Measurements from ENCODE around the gene XPO5. TPM values are rescaled to one million over a fixed set of nuclear protein-coding genes. Genes with fewer than 3 reads are reported as not detected.
"Not testable (repeated sequence)": the region's sequence is repeated elsewhere in the genome, so short reads cannot be mapped to it uniquely, and the experiment has no call there.

The XPO5 gene
- total RNA-seq, 3 donors from 2014 or later (not counting 1 experiment from before 2014, with no cell fraction given), result 47.6 to 54.6 (median 48.7) TPM

DNA sequence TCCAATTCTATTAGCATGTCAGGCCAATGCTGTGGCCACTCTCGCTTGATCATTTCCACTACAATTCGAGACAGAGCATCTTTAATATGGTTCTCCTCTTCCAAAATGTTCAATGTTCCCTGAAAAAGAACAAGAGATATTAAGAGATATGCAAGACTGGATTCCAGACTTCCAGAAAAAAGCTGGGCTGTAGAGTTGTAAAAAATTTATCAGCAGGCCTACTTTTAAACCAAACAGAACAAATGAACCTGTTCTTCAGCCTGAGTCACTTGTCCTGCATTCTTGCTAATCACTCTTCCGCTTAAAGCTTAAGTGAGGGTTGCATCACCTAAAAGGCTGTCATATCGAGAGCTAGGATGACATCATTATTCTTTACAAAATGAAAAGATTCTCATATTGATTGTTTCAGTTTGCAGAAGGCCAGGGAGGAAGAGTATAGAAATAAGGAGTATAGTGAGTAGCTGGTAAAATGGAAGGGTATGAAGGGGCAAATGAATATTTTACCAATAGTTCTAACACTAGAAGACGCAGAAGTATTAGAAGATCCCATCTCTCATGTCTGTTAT, 4.9 kb downstream of the XPO5 start:
- Mint-ChIP-seq H3K27me3 (ENCODE audit: low read depth in 2 of 2) (no peaks in the 10 kb centered on the region), H3K27ac (no peak overlapping the region), H3K9me3 (no peaks in the 10 kb centered on the region), H3K4me1 (peaks cover 13 to 14% of the 10 kb centered on the region in 2 donors), H3K36me3 (no peaks in the 10 kb centered on the region), H3K4me3 (no peak overlapping the region)
- H3K27me3 ChIP-seq (ENCODE audit: control insufficient read depth, insufficient read depth, low read length), result no peaks in the 10 kb centered on the region
- peaks cover 43% of the 10 kb centered on the region for H3K36me3 ChIP-seq (ENCODE audit: control insufficient read depth, insufficient read depth, low read length)
- TF ChIP-seq, protein P1, sequence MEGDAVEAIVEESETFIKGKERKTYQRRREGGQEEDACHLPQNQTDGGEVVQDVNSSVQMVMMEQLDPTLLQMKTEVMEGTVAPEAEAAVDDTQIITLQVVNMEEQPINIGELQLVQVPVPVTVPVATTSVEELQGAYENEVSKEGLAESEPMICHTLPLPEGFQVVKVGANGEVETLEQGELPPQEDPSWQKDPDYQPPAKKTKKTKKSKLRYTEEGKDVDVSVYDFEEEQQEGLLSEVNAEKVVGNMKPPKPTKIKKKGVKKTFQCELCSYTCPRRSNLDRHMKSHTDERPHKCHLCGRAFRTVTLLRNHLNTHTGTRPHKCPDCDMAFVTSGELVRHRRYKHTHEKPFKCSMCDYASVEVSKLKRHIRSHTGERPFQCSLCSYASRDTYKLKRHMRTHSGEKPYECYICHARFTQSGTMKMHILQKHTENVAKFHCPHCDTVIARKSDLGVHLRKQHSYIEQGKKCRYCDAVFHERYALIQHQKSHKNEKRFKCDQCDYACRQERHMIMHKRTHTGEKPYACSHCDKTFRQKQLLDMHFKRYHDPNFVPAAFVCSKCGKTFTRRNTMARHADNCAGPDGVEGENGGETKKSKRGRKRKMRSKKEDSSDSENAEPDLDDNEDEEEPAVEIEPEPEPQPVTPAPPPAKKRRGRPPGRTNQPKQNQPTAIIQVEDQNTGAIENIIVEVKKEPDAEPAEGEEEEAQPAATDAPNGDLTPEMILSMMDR (IDR thresholded peaks at IDR 0.05), result no peak
- DNase-seq (no peak), ATAC-seq (no peak)
- H3K9me3 ChIP-seq (ENCODE audit: control insufficient read depth, insufficient read depth, low read length), result no peaks in the 10 kb centered on the region
- peaks cover 6% of the 10 kb centered on the region for H3K4me1 ChIP-seq (ENCODE audit: control insufficient read depth, insufficient read depth, low read length)
- intact Hi-C loops (cut with micrococcal nuclease), result loop anchor here (10.0 kb wide), 1 partner anchor 56 kb away; the partner anchor contains the start of genes LRRC73, POLR1C and YIPF3
- WGBS (ENCODE audit: insufficient coverage), result 97% methylated on average over 3 of the region's 5 CpGs
- H3K27ac ChIP-seq (ENCODE audit: low read length), result no peak overlapping the region
- no peak overlapping the region for H3K4me3 ChIP-seq (ENCODE audit: low read length)

DNA sequence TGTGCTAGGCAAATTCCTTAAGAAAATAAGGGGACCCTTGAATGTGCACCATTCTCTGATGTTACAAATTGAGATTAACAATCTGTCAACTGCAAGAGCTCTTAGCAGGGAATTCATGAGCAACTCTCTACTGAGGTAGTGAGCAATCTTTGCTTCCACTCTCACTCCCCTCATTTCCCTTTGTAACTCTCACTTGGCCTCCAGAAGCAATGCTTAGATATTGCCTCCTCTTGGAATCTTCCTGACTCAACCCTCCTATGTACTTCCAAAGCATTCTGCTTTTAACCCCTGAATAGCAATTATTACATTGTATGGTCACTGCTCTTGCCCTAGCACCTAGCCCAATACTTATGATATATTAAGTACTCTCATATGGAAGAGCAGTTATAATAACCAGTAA, 16.5 kb downstream of the XPO5 start:
- Histone ChIP-seq H3K9me3 (ENCODE audit: control insufficient read depth, insufficient read depth, low read length) (no peaks in the 10 kb centered on the region), H3K27ac (ENCODE audit: low read length) (no peak overlapping the region), H3K27me3 (ENCODE audit: control insufficient read depth, insufficient read depth, low read length) (no peaks in the 10 kb centered on the region), H3K36me3 (ENCODE audit: control insufficient read depth, insufficient read depth, low read length) (peaks cover 77% of the 10 kb centered on the region), H3K4me1 (ENCODE audit: control insufficient read depth, insufficient read depth, low read length) (no peaks in the 10 kb centered on the region), H3K4me3 (ENCODE audit: low read length) (no peak overlapping the region)
- Mint-ChIP-seq H3K4me3 (no peak overlapping the region), H3K27ac (no peak overlapping the region), H3K4me1 (no peaks in the 10 kb centered on the region), H3K36me3 (peaks cover 31% of the 10 kb centered on the region), H3K9me3 (no peaks in the 10 kb centered on the region), H3K27me3 (ENCODE audit: low read depth in 2 of 2) (no peaks in the 10 kb centered on the region)
- DNase-seq (no peak), ATAC-seq (no peak)
- TF ChIP-seq, protein P1 (IDR thresholded peaks at IDR 0.05), result no peak
- intact Hi-C loops (cut with micrococcal nuclease), result no loop called here

DNA sequence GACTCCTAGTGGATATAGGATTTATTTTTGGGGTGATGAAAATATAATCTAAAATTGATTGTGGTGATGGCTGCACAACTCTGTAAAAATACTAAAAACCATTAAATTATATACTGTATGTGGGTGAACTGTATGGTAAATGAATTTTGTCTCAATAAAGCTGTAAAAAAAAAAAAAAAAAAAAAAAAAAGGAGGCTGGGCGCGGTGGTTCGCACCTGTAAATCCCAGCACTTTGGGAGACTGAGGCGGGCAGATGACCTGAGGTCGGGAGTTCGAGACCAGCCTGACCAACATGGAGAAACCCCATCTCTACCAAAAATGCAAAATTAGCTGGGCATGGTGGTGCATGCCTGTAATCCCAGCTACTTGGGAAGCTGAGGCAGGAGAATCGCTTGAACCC, 18.2 kb downstream of the XPO5 start:
- H3K4me3 Mint-ChIP-seq; ATAC-seq; H3K4me1 Mint-ChIP-seq; H3K27ac Mint-ChIP-seq; DNase-seq; intact Hi-C loops (cut with micrococcal nuclease); H3K4me3 ChIP-seq (ENCODE audit: low read length); H3K9me3 Mint-ChIP-seq; H3K27ac ChIP-seq (ENCODE audit: low read length); H3K4me1 ChIP-seq (ENCODE audit: control insufficient read depth, insufficient read depth, low read length); H3K27me3 ChIP-seq (ENCODE audit: control insufficient read depth, insufficient read depth, low read length); H3K27me3 Mint-ChIP-seq (ENCODE audit: low read depth in 2 of 2); H3K9me3 ChIP-seq (ENCODE audit: control insufficient read depth, insufficient read depth, low read length): not testable (repeated sequence)
- H3K36me3 ChIP-seq (ENCODE audit: control insufficient read depth, insufficient read depth, low read length), result peaks cover 75% of the 10 kb centered on the region
- H3K36me3 Mint-ChIP-seq, result peaks cover 39% of the 10 kb centered on the region
- WGBS (ENCODE audit: insufficient coverage), result 100% methylated on average over 6 of the region's 7 CpGs

DNA sequence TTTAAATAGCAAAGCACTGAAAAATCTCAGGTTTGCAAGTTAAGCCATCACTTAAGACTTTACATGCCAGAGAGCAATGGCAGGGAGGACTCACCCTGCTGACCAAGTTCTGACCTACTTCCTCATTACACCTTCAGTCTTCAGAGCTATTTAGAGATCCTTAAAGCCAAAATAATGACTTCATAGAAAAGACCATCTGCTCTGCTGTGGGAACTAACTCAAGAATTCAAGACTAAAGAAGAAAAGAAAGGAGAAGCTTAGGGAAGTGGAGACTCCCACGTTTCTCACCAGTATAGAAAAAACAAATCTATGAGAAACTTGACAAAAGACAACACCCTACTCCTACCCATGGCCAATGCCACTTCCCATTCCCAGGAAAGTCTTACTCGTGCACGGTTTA, 28.6 kb downstream of the XPO5 start:
- peak overlapping the region; percentile 42 for H3K27ac ChIP-seq (ENCODE audit: low read length)
- Mint-ChIP-seq H3K27ac (no peak overlapping the region), H3K4me3 (no peak overlapping the region), H3K4me1 (peaks cover 9 to 10% of the 10 kb centered on the region in 2 donors), H3K36me3 (peaks cover 36% of the 10 kb centered on the region), H3K27me3 (ENCODE audit: low read depth in 2 of 2) (no peaks in the 10 kb centered on the region), H3K9me3 (no peaks in the 10 kb centered on the region)
- no peaks in the 10 kb centered on the region for H3K9me3 ChIP-seq (ENCODE audit: control insufficient read depth, insufficient read depth, low read length)
- H3K27me3 ChIP-seq (ENCODE audit: control insufficient read depth, insufficient read depth, low read length), result no peaks in the 10 kb centered on the region
- peaks cover 70% of the 10 kb centered on the region for H3K36me3 ChIP-seq (ENCODE audit: control insufficient read depth, insufficient read depth, low read length)
- H3K4me3 ChIP-seq (ENCODE audit: low read length), result no peak overlapping the region
- no peak for DNase-seq
- no peak for ATAC-seq
- H3K4me1 ChIP-seq (ENCODE audit: control insufficient read depth, insufficient read depth, low read length), result peaks cover 14% of the 10 kb centered on the region
- TF ChIP-seq, protein P1 (IDR thresholded peaks at IDR 0.05), result no peak
- 96% methylated on average over 2 of the region's 3 CpGs for WGBS (ENCODE audit: insufficient coverage)
- intact Hi-C loops (cut with micrococcal nuclease), result no loop called here

Data from natural killer cell (primary cell).